HG02884 (cell line): ENCODE data around the gene OR4D11.
A peak's percentile ranks its signal among the peaks of the same experiment; 100 is the strongest.
"Not testable (repeated sequence)": the region's sequence is repeated elsewhere in the genome, so short reads cannot be mapped to it uniquely, and the experiment has no call there.

ENCODE experiments used
- ATAC-seq: cut with Tn5 transposase; IDR thresholded peaks from one replicate; pipeline ENCODE4 v1.9.1; 2021; ENCODE audit warnings: mild to moderate bottlenecking, moderate library complexity; ENCODE audit not compliant: unreplicated experiment

The OR4D11 gene

DNA sequence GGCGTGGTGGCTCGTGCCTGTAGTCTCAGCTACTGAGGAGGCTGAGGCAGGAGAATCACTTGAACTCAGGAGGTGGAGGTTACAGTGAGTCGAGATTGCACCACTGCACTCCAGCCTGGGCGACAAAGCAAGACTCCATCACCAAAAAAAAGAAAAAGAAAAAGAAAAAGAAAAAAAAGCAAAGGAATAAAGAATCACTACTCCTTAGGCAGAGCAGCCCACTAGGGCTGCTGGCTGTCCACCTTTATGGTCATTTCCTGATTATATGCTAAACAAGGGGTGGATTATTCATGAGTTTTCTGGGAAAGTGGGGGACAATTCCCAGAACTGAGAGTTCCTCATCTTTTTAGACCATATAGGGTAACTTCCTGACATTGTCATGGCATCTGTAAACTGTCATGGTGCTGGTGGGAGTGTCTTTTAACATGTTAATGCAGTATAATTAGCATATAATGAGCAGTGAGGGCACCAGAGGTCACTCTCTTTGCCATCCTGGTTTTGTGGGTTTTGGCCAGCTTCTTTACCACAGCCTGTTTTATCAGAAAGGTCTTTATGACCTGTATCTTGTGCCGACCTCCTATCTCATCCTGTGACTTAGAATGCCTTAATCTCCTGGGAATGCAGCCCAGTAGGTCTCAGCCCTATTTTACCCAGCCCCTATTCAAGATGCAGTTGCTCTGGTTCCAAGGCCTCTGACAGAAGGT, 44.4 kb downstream of the OR4D11 start:
- ATAC-seq = not testable (repeated sequence)

DNA sequence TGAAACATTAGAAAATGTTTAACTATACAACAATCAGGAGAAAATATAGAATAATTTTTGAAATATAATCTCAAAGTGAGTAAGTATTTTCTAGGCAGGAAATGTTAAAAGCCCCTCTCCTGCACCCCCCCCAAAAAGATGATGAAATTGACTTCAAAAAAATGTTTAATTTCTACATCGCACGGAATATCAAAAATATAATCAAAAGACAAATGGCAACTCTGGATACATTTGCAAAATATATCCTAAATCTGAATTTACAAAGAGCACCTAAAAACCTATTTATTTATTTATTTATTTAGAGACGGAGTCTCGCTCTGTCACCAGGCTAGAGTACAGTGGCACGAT, 44.9 kb downstream of the OR4D11 start:
- no peak for ATAC-seq

DNA sequence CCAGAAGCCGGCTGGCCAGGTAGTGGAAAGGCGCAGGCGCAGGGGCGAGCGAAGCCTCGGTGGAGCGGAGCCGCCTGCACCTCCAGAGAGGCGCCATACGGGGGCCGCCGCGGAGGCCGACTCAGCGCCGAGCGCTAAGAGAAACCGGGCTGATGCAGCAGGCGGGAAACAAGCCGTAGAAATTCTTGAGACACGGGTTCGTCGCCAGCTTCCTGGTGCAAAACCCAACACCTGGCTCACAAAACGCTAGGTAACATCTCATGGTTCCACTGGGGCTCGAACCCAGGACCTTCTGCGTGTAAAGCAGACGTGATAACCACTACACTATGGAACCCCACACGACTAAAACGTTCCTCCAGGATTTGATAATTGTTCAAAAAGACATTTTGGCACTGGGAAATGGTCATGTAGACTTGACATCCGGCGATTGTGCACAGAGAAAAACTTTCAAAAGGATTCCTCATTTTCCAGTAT, 47.0 kb downstream of the OR4D11 start:
- ATAC-seq = peak; percentile 90

DNA sequence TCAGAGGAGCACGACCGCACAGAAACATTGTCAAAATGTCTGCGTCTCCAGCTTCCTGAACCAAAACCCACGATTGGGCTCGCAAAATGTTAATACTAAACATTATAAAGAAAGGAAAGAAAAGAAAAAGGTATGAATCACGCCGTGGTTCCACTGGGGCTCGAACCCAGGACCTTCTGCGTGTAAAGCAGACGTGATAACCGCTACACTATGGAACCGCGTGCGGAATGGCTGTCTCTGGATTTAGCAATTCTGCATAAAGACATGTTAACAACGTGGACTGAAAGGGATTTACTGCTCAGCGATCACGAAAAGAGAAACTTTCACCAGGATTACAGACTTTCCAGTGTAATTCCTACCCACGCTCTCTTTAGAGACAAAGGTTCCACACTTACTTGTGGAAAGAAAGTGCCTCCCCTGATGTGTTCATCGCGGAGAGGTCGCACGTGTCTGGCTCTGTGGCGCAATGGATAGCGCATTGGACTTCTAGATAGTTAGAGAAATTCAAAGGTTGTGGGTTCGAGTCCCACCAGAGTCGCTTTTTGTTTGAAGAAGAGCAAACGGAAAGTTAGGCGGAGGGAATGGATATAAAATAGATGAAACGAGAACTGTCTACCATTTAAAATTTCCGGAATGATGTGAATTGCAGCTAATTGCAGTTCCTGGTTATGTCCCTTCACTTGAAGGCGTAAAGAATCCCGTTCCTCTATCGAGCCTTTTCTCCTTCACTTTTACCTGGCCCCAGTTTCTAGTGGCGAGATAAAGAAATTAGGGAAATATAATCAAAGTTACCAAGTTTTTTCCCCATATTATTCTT, 47.7 kb downstream of the OR4D11 start:
- peak; percentile 25 for ATAC-seq

DNA sequence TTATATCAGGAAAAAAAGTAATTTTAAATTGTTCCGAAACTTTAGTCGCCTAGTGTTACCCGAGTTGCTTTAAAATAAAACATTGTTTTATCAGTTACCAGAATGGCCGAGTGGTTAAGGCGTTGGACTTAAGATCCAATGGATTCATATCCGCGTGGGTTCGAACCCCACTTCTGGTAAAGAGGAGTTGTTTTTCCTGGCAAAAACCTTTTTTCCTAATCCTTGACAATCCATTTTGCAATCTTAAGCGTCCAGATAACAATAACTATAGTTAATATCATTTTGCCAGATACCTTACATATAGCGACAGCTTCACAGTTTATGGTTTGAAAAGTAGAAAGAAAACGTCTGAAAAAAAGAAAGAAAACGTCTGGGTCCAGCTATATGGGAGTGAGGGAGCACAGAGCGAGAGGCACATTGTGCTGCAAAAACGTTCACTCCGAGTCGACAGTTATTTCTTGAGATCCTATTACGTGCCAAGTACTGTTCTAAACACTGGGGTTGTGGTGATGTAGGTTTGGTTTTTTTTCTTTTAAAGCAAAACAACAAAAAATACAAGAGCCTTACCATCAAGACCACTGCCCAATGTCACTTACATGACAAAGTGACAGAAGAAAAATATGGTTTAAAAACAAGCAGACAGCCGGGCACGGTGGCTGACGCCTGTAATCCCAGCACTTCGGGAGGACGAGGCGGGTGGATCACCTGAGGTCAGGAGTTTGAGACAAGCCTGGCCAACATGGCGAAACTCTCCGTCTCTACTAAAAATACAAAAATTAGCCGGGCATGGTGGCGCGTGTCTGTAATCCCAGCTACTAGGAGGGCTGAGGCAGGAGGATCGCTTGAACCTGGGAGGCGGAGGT, 48.5 kb downstream of the OR4D11 start:
- ATAC-seq = no peak

DNA sequence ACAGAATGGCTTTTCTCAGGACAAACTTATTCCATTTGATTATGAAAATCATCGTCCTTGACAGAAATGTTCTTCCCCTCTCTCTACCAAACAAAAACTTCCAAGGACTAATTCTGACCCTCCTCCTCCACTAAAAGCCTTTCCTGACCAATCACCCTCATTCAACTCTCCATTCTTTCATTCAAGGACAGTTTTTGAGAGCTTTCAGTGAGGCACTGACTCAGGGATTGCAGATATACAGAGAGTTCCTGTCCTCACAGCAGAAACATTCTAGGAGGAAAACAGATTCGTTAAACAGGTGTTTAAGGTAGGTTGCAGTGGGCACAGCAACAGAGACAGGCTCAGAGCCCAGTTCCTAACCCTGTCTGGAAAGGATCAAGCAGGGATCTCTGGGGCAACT, 49.5 kb downstream of the OR4D11 start:
- no peak for ATAC-seq

DNA sequence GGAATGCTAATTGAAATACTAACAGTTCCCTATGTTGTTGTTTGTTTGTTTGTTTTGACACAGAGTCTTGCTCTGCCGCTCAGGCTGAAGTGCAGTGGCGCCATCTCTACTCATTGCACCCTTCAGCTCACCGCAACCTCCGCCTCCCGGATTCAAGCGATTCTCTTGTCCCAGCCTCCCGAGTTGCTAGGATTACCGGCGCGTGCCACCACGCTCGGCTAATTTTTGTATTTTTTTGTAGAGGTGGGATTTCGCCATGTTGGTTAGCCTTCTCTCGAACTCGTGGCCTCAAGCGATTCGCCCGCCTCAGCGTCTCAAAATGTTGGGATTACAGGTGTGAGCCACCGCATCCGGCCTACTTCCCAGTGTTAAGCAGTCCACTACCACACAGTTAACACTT, 49.9 kb downstream of the OR4D11 start:
- ATAC-seq = no peak
